HepG2 (cell line): Measurements from ENCODE around the gene LIN28B. TPM values are rescaled to one million over a fixed set of nuclear protein-coding genes. Genes with fewer than 3 reads are reported as not detected.
A peak's percentile ranks its signal among the peaks of the same experiment; 100 is the strongest.

ENCODE experiments used
- AGO1 ChIP-seq: fragments of 200-400 bp; formaldehyde crosslinking; IDR thresholded peaks from 2 replicates; pipeline ENCODE4 v1.6.1; 2017; ENCODE audit warnings: mild to moderate bottlenecking, low read depth, low read length, moderate library complexity; ENCODE audit not compliant: poor library complexity, severe bottlenecking
- HIC2 ChIP-seq: sonication (generic); formaldehyde crosslinking; IDR thresholded peaks from 2 replicates; pipeline ENCODE4 v1.9.0; 2022; ENCODE audit warnings: low read depth, missing genetic modification reagents
- NR2F1 ChIP-seq, 2 experiments: fragments of 450-650 bp in 1 of 2; formaldehyde crosslinking in 1 of 2; IDR thresholded peaks; 2 replicates each; pipeline versions ENCODE4 v1.5.0 to v1.6.1; 2016 to 2020; ENCODE audit warnings: mild to moderate bottlenecking in 1 of 2, missing compliant biosample characterization in 1 of 2, missing genetic modification reagents in 1 of 2, moderate library complexity in 1 of 2
- NR2F6 ChIP-seq, 2 experiments: IDR thresholded peaks; 2 replicates each; pipeline ENCODE4 v1.6.1; 2016; ENCODE audit warnings: antibody characterized with exemption in 1 of 2, mild to moderate bottlenecking in 1 of 2
- PPARG ChIP-seq: conservative IDR thresholded peaks from 2 replicates; pipeline ENCODE4 v1.6.1; 2016; ENCODE audit warnings: missing biosample characterization, missing genetic modification reagents
- SMAD1 ChIP-seq: sonication (generic); formaldehyde crosslinking; IDR thresholded peaks from 2 replicates; pipeline ENCODE4 v1.4.0; 2020; ENCODE audit warnings: missing genetic modification reagents, low read depth, mild to moderate bottlenecking, borderline replicate concordance
- SOX5 ChIP-seq: IDR thresholded peaks from 2 replicates; pipeline ENCODE4 v1.6.1; 2016; ENCODE audit warnings: borderline replicate concordance
- SP140L ChIP-seq: sonication (generic); formaldehyde crosslinking; IDR thresholded peaks from 2 replicates; pipeline ENCODE4 v1.4.0; 2020; ENCODE audit warnings: missing genetic modification reagents, borderline replicate concordance
- TP53 ChIP-seq: sonication (generic); formaldehyde crosslinking; conservative IDR thresholded peaks from 2 replicates; pipeline ENCODE4 v1.4.0; 2020; ENCODE audit warnings: missing genetic modification reagents
- ZBTB7A ChIP-seq: sonication (generic); formaldehyde crosslinking; IDR thresholded peaks from 2 replicates; pipeline ENCODE4 v1.8.0; 2022; ENCODE audit warnings: mild to moderate bottlenecking, missing genetic modification reagents
- ZFY ChIP-seq: sonication (generic); formaldehyde crosslinking; IDR thresholded peaks from 2 replicates; pipeline ENCODE4 v1.4.0; 2020; ENCODE audit warnings: missing genetic modification reagents
- ZMYM2 ChIP-seq: sonication (generic); formaldehyde crosslinking; IDR thresholded peaks from 2 replicates; pipeline ENCODE4 v1.8.0; 2022; ENCODE audit warnings: mild to moderate bottlenecking, missing genetic modification reagents
- polyA plus RNA-seq, 8 experiments: library from polyadenylated mRNA; depleted of rRNA in 3 of 8; stranded (reverse) in 7 of 8; unstranded in 1 of 8; fragments of >200 nt; fragmentation: Illumina TruSeq in 4 of 8; extraction: Trizol in 4 of 8; gene quantifications; 2 replicates each; pipeline versions ENCODE4 v1.2.1 to v1.2.3, GENCODE V29; 2011 to 2016; ENCODE audit warnings: low read depth in 4 of 8, missing spikeins in 1 of 8, mixed read lengths in 1 of 8; ENCODE audit not compliant: insufficient read depth in 1 of 8
- total RNA-seq, 5 experiments: library from RNA; depleted of rRNA; stranded (reverse); fragments of >200 nt; fragmentation: Illumina TruSeq; extraction: Trizol; gene quantifications; 2 replicates each; pipeline ENCODE4 v1.2.3, GENCODE V29; 2016; ENCODE audit warnings: low read depth in 1 of 5
- TF ChIP-seq, protein P1 (sequence below): IDR thresholded peaks from 2 replicates; pipeline ENCODE4 v1.6.1; 2016
- TF ChIP-seq, protein P2 (sequence below): sonication (generic); formaldehyde crosslinking; IDR thresholded peaks from 2 replicates; pipeline ENCODE4 v1.4.0; 2020; ENCODE audit warnings: missing genetic modification reagents, mild to moderate bottlenecking, borderline replicate concordance
- TF ChIP-seq, protein P3 (sequence below), 2 experiments: fragments of 450-650 bp in 1 of 2; sonication (generic) in 1 of 2; formaldehyde crosslinking in 1 of 2; IDR thresholded peaks; 2 replicates each; pipeline versions ENCODE4 v1.6.1 to v1.8.0; 2016 to 2022; ENCODE audit warnings: antibody characterized with exemption in 1 of 2, mild to moderate bottlenecking in 1 of 2, missing genetic modification reagents in 1 of 2

Gene LIN28B
- total and polyA plus RNA-seq, 2 of the 13 experiments (the other 11 are each of a cell fraction or from before 2014, with no cell fraction given): 14.5 to 56.8 TPM

GRCh38 chr6:105045526-105045925 lies 88.6 kb downstream of the LIN28B start (continued):
- TF ChIP-seq SMAD1 (CRISPR knock-in tag): no peak
- TF ChIP-seq ZFY (CRISPR knock-in tag): no peak
- TF ChIP-seq SOX5: peak; percentile 93
- no peak for TF ChIP-seq SP140L
- TF ChIP-seq ZMYM2 (CRISPR knock-in tag): 0 out of 2 replicates have a peak, but pooled peaks have one; percentile 30
- TF ChIP-seq NR2F1 (CRISPR knock-in tag; IDR thresholded peaks at IDR 0.05): 0 out of 4 replicates have a peak, but pooled peaks of 1 of the 2 experiments have one; percentile 14
- TF ChIP-seq HIC2 (CRISPR knock-in tag): no peak
- TF ChIP-seq NR2F6 (IDR thresholded peaks at IDR 0.05): peak; percentile 33; the same call in 1 of the 2 replicates
- TF ChIP-seq NR2F6 (CRISPR knock-in tag; IDR thresholded peaks at IDR 0.05): no peak
- TF ChIP-seq AGO1: no peak
- TF ChIP-seq, protein P1, sequence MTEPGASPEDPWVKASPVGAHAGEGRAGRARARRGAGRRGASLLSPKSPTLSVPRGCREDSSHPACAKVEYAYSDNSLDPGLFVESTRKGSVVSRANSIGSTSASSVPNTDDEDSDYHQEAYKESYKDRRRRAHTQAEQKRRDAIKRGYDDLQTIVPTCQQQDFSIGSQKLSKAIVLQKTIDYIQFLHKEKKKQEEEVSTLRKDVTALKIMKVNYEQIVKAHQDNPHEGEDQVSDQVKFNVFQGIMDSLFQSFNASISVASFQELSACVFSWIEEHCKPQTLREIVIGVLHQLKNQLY (CRISPR knock-in tag): 0 out of 2 replicates have a peak, but pooled peaks have one; percentile 23
- no peak for TF ChIP-seq TP53 (CRISPR knock-in tag)
- TF ChIP-seq ZBTB7A (CRISPR knock-in tag): no peak
- TF ChIP-seq, protein P2, sequence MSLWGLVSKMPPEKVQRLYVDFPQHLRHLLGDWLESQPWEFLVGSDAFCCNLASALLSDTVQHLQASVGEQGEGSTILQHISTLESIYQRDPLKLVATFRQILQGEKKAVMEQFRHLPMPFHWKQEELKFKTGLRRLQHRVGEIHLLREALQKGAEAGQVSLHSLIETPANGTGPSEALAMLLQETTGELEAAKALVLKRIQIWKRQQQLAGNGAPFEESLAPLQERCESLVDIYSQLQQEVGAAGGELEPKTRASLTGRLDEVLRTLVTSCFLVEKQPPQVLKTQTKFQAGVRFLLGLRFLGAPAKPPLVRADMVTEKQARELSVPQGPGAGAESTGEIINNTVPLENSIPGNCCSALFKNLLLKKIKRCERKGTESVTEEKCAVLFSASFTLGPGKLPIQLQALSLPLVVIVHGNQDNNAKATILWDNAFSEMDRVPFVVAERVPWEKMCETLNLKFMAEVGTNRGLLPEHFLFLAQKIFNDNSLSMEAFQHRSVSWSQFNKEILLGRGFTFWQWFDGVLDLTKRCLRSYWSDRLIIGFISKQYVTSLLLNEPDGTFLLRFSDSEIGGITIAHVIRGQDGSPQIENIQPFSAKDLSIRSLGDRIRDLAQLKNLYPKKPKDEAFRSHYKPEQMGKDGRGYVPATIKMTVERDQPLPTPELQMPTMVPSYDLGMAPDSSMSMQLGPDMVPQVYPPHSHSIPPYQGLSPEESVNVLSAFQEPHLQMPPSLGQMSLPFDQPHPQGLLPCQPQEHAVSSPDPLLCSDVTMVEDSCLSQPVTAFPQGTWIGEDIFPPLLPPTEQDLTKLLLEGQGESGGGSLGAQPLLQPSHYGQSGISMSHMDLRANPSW: no peak
- TF ChIP-seq, protein P3, sequence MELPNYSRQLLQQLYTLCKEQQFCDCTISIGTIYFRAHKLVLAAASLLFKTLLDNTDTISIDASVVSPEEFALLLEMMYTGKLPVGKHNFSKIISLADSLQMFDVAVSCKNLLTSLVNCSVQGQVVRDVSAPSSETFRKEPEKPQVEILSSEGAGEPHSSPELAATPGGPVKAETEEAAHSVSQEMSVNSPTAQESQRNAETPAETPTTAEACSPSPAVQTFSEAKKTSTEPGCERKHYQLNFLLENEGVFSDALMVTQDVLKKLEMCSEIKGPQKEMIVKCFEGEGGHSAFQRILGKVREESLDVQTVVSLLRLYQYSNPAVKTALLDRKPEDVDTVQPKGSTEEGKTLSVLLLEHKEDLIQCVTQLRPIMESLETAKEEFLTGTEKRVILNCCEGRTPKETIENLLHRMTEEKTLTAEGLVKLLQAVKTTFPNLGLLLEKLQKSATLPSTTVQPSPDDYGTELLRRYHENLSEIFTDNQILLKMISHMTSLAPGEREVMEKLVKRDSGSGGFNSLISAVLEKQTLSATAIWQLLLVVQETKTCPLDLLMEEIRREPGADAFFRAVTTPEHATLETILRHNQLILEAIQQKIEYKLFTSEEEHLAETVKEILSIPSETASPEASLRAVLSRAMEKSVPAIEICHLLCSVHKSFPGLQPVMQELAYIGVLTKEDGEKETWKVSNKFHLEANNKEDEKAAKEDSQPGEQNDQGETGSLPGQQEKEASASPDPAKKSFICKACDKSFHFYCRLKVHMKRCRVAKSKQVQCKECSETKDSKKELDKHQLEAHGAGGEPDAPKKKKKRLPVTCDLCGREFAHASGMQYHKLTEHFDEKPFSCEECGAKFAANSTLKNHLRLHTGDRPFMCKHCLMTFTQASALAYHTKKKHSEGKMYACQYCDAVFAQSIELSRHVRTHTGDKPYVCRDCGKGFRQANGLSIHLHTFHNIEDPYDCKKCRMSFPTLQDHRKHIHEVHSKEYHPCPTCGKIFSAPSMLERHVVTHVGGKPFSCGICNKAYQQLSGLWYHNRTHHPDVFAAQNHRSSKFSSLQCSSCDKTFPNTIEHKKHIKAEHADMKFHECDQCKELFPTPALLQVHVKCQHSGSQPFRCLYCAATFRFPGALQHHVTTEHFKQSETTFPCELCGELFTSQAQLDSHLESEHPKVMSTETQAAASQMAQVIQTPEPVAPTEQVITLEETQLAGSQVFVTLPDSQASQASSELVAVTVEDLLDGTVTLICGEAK (IDR thresholded peaks at IDR 0.05): no peak
- TF ChIP-seq, protein P3 (CRISPR knock-in tag; IDR thresholded peaks at IDR 0.05): no peak
- TF ChIP-seq PPARG (CRISPR knock-in tag): peak; percentile 61; the same call in 1 of the 2 replicates
